Body of pancreas (tissue), 4 donors: Measurements from ENCODE around the gene ARMH2. TPM values are rescaled to one million over a fixed set of nuclear protein-coding genes. Genes with fewer than 3 reads are reported as not detected.

Experiments
- ATAC-seq: fragments of 150-250 bp; one replicate; pipeline ENCODE4 v1.9.1; 2016
- DNase-seq, 4 donors: peaks; one replicate each; pipeline ENCODE4 v3.0.0-alpha.2; 2019
- H3K27ac ChIP-seq, 4 donors: fragments of 200-600 bp; sonication (generic); 1 replicate in 3 of 4; 2 replicates in 1 of 4; pipeline versions ENCODE4 v1.5.1 to v1.6.1; 2016 to 2019; ENCODE audit warnings: mild to moderate bottlenecking in 1 of 4, mixed read lengths in 1 of 4, moderate library complexity in 1 of 4
- H3K27me3 ChIP-seq, 2 donors: fragments of 200-600 bp; sonication (generic); one replicate each; pipeline ENCODE4 v1.6.0; 2016; ENCODE audit warnings: mild to moderate bottlenecking in 1 of 2
- H3K36me3 ChIP-seq, 2 donors: fragments of 200-600 bp; sonication (generic); replicated peaks in 1 of 2; 2 replicates each; pipeline ENCODE4 v1.5.1; 2016; ENCODE audit warnings: low read depth in 2 of 2; ENCODE audit not compliant: insufficient read depth in 1 of 2
- H3K4me1 ChIP-seq: fragments of 200-600 bp; sonication (generic); one replicate; pipeline ENCODE4 v1.6.0; 2016
- H3K4me3 ChIP-seq, 2 donors: fragments of 200-600 bp; sonication (generic); 1 replicate in 1 of 2; 2 replicates in 1 of 2; pipeline ENCODE4 v1.5.1; 2016 to 2019
- H3K9me3 ChIP-seq, 3 donors: fragments of 200-600 bp; sonication (generic); 1 replicate in 2 of 3; 2 replicates in 1 of 3; pipeline ENCODE4 v1.5.1; 2016
- POLR2A ChIP-seq, 3 donors: fragments of 450-650 bp; IDR thresholded peaks; one replicate each; pipeline ENCODE4 v1.6.1; 2016; ENCODE audit warnings: antibody characterized with exemption in 3 of 3, mild to moderate bottlenecking in 2 of 3
- WGBS, 2 donors: methylation state at CpG; one replicate each; pipeline ENCODE4 v1.1.5; 2017; 5-methylcytosine and 5-hydroxymethylcytosine counted together
- intact Hi-C: fragments of 100-400 bp; cut with DNase I; formaldehyde crosslinking; loops from one replicate; pipeline ENCODE4 v1.15.1; 2023
- total RNA-seq, 2 donors: library from RNA; depleted of rRNA; stranded (reverse); fragments of >200 nt; gene quantifications; one replicate each; pipeline ENCODE4 v1.1.0, GENCODE V29; 2016
- TF ChIP-seq, protein P1 (sequence below), 7 experiments: fragments of 450-650 bp in 4 of 7; fragments of 200-600 bp in 3 of 7; sonication (generic) in 3 of 7; IDR thresholded peaks; one replicate each; pipeline ENCODE4 v1.5.1; 2016 to 2019; ENCODE audit warnings: antibody characterized with exemption in 7 of 7

ARMH2 gene
- total RNA-seq: not detected

DNA sequence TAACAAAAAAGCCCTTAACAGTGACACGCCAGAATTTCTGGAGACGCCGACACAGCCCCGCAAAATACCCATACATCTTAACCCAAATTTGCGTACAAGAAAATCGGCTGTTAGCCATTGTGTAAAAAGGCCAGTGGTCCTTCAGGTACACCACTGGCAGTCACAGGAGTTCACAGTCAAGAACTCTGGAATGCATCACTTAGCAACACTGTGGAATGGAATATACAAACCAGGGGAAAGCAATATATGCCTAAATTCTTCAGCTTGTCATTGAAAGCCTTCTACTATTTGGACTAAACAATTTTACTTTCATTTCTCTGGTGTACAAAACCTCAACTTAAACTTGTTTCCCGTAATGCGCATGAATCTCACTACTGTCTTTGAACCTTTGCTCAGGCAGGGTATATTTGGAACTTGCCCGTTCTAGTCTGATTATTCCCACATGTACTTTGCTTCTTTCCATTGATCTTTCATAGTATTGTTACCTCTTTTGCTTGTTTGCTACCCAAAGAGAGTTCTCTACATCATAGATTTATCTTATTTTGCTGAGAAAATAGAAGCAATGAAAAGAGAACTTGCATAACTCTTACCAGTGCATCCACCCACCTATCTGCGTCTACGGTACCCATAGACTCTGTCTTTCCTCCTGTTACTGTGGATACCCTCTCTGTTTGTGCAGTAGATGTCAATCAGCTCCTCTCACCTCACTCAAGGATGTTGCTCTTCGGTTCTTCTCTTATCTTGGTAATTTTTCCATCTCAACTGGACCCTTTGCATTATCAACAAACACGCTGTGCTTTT lies at the start of gene ARMH2:
Gene ARMH2, minus strand, starts transcription at position 178 of the 801 bp plus-strand sequence. Its CDS starts 60 bp downstream, at position 118.
- no peak for ATAC-seq
- intact Hi-C loops: no loop called here
- 57 to 68% methylated on average over 13 of the region's 13 CpGs for whole genome bisulfite sequencing, 2 donors
- TF ChIP-seq, protein P1, sequence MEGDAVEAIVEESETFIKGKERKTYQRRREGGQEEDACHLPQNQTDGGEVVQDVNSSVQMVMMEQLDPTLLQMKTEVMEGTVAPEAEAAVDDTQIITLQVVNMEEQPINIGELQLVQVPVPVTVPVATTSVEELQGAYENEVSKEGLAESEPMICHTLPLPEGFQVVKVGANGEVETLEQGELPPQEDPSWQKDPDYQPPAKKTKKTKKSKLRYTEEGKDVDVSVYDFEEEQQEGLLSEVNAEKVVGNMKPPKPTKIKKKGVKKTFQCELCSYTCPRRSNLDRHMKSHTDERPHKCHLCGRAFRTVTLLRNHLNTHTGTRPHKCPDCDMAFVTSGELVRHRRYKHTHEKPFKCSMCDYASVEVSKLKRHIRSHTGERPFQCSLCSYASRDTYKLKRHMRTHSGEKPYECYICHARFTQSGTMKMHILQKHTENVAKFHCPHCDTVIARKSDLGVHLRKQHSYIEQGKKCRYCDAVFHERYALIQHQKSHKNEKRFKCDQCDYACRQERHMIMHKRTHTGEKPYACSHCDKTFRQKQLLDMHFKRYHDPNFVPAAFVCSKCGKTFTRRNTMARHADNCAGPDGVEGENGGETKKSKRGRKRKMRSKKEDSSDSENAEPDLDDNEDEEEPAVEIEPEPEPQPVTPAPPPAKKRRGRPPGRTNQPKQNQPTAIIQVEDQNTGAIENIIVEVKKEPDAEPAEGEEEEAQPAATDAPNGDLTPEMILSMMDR (IDR thresholded peaks at IDR 0.05): no peak
- TF ChIP-seq POLR2A (IDR thresholded peaks at IDR 0.05): no peak
- H3K27me3 ChIP-seq: no peaks in the 10 kb centered on the region
- H3K4me1 ChIP-seq: peaks cover 32% of the 10 kb centered on the region
- peak within 1 kb of the TSS; percentile 50 to 74 (median 66) for H3K27ac ChIP-seq
- H3K36me3 ChIP-seq: no peaks in the 10 kb centered on the region
- no peak within 1 kb of the TSS for H3K4me3 ChIP-seq
- DNase-seq: no peak
- H3K9me3 ChIP-seq: no peaks in the 10 kb centered on the region

DNA sequence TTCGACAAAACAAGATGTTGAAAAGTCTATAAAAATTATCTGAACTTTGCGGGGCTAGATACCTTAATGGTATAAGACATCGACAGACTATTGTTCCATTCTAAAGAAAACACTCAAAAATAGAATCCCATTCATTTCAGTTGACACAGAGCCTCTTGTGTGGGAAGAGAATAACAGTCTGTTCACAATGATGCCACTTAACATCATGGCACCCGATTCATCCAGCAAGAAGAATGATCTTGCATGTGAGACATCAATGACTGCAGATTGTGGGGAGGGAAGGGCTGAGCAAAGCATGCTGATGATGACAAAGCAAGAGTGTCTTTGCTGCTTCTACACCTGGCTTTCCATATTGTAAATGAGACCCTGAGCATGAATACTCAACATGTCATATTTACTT lies 49.7 kb upstream of the ARMH2 start:
- intact Hi-C loops: no loop called here
- Histone ChIP-seq H3K9me3 (no peaks in the 10 kb centered on the region), H3K27me3 (no peaks in the 10 kb centered on the region), H3K36me3 (no peaks in the 10 kb centered on the region), H3K4me3 (no peak overlapping the region), H3K4me1 (peaks cover 12% of the 10 kb centered on the region), H3K27ac (no peak overlapping the region)
- 94 to 98% methylated on average over 4 of the region's 4 CpGs for WGBS, 2 donors
- no peak for TF ChIP-seq POLR2A (IDR thresholded peaks at IDR 0.05)
- TF ChIP-seq, protein P1 (IDR thresholded peaks at IDR 0.05): no peak
- DNase-seq (no peak), ATAC-seq (no peak)

DNA sequence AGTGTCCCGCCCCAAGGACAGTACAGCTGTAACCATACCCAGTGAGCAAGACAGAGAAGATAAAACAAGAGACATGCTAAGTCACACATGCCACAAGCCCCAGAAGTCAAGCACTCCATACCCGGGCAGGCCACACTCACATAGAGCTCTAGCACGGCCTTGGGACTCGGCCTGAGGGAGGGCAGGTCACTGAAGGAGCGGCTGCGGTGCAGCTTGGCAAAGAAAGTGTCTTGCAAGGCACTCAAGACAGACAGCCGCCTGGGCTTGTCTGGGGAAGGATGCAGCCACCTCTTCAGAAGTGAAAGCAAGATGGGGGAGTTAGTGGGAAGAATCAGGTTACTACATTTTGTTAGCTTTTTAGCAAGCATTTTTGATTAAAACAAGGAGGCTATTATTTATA lies 48.7 kb upstream of the ARMH2 start:
- intact Hi-C loops: no loop called here
- DNase-seq (peak in 1 of 4 donors; percentile 28), ATAC-seq (no peak)
- WGBS, 2 donors: 60 to 72% methylated on average over 5 to 7 of the region's 7 CpGs
- Histone ChIP-seq H3K27ac (no peak overlapping the region), H3K36me3 (no peaks in the 10 kb centered on the region), H3K4me1 (peaks cover 19% of the 10 kb centered on the region), H3K9me3 (no peaks in the 10 kb centered on the region), H3K4me3 (no peak overlapping the region), H3K27me3 (no peaks in the 10 kb centered on the region)
- TF ChIP-seq POLR2A (IDR thresholded peaks at IDR 0.05): no peak
- TF ChIP-seq, protein P1 (IDR thresholded peaks at IDR 0.05): no peak

DNA sequence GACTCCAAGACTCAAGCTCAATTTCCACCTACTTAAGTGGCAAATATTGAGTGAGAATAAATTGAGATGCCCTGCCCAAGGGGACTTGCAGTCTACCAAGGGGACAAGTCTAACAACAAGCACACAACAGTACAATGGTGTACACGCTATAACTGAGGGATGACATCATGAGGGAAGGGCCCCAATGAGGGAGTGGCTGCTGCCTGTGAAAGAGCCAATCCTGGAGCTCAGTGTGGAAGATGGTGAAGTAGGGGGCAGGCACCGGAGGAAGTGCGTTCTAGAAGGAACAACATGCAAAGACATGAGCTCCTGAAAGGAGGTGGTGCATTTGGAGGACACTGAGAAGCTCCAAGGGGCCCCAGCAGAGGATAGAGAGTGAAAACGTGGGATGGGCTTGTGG lies 46.9 kb upstream of the ARMH2 start:
- Histone ChIP-seq H3K4me3 (no peak overlapping the region), H3K27ac (no peak overlapping the region), H3K4me1 (peaks cover 19% of the 10 kb centered on the region), H3K36me3 (no peaks in the 10 kb centered on the region), H3K9me3 (no peaks in the 10 kb centered on the region), H3K27me3 (no peaks in the 10 kb centered on the region)
- TF ChIP-seq, protein P1 (IDR thresholded peaks at IDR 0.05): no peak
- no peak for TF ChIP-seq POLR2A (IDR thresholded peaks at IDR 0.05)
- ATAC-seq: no peak
- no peak for DNase-seq
- 88 to 98% methylated on average over 4 of the region's 4 CpGs for WGBS, 2 donors
- intact Hi-C loops: no loop called here

DNA sequence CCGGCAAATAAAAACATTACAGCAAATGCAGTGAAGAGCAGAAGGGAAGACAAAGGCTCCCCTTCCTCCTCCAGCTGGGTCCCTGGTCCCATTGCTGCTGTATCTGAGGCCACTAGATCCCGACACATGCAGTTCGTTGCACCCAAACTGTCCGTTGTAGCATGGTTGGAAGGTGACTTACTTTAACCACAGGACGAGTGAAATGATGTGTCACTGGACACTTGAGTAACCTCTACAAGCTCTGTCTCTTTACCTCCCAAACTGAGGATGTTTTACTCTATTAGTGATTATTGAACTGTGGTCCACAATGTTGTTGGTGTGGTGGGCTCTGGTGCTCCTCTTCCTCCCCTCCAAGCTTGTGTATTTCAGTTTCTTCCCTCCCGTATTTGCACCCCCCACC lies 46.2 kb upstream of the ARMH2 start:
- Histone ChIP-seq H3K36me3 (no peaks in the 10 kb centered on the region), H3K27me3 (no peaks in the 10 kb centered on the region), H3K27ac (no peak overlapping the region), H3K4me3 (no peak overlapping the region), H3K4me1 (peaks cover 19% of the 10 kb centered on the region), H3K9me3 (no peaks in the 10 kb centered on the region)
- TF ChIP-seq, protein P1 (IDR thresholded peaks at IDR 0.05): no peak
- no peak for TF ChIP-seq POLR2A (IDR thresholded peaks at IDR 0.05)
- intact Hi-C loops: no loop called here
- no peak for ATAC-seq
- 89 to 97% methylated on average over 6 of the region's 6 CpGs for WGBS, 2 donors
- no peak for DNase-seq
